ENCODE measurements around the gene MSANTD1. TPM values are rescaled to one million over a fixed set of nuclear protein-coding genes. Genes with fewer than 3 reads are reported as not detected.

The MSANTD1 gene
- total and polyA plus RNA-seq, 2 experiments from 2014 or later = 0.37 to 2.7 TPM

DNA sequence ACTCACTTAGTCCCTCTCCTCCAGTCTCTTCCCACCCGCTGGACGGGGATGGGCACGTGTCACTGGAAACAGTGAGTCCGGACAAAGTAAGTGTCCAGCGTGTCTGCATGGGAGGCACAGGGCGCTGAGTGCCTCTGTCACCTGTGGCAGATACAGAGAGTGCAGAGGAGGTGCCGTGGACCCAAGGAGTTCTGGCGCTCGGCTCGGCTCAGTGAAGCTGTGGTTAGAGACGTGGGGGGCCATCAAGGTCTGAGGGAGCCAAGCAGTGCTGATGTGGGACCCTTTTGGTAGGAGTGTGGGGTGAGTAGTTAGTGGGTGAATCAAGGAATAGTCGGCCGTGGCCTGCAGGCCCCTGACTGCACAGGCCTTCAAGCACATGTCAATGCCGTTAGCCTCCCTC is 40.1 kb upstream of the MSANTD1 start:
- Histone ChIP-seq H3K36me3 (peaks cover 51% of the 10 kb centered on the region), H3K4me1 (ENCODE audit: low read depth) (no peaks in the 10 kb centered on the region), H3K4me3 (no peak overlapping the region), H3K9me3 (ENCODE audit: low read depth) (no peaks in the 10 kb centered on the region), H3K27me3 (no peaks in the 10 kb centered on the region), H3K27ac (no peak overlapping the region)
- DNase-seq (ENCODE audit: low read depth in 1 of 2, low spot score in 1 of 2) = no peak
- TF ChIP-seq, protein P1, sequence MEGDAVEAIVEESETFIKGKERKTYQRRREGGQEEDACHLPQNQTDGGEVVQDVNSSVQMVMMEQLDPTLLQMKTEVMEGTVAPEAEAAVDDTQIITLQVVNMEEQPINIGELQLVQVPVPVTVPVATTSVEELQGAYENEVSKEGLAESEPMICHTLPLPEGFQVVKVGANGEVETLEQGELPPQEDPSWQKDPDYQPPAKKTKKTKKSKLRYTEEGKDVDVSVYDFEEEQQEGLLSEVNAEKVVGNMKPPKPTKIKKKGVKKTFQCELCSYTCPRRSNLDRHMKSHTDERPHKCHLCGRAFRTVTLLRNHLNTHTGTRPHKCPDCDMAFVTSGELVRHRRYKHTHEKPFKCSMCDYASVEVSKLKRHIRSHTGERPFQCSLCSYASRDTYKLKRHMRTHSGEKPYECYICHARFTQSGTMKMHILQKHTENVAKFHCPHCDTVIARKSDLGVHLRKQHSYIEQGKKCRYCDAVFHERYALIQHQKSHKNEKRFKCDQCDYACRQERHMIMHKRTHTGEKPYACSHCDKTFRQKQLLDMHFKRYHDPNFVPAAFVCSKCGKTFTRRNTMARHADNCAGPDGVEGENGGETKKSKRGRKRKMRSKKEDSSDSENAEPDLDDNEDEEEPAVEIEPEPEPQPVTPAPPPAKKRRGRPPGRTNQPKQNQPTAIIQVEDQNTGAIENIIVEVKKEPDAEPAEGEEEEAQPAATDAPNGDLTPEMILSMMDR (IDR thresholded peaks at IDR 0.05; ENCODE audit: low read depth, low read length) = no peak

- Histone ChIP-seq H3K9me3 (ENCODE audit: low read depth) (no peaks in the 10 kb centered on the region), H3K4me1 (ENCODE audit: low read depth) (no peaks in the 10 kb centered on the region), H3K27ac (no peak overlapping the region), H3K36me3 (peaks cover 54% of the 10 kb centered on the region), H3K4me3 (no peak overlapping the region), H3K27me3 (no peaks in the 10 kb centered on the region)
- no peak for DNase-seq (ENCODE audit: low read depth in 1 of 2, low spot score in 1 of 2)
- TF ChIP-seq, protein P1 (IDR thresholded peaks at IDR 0.05; ENCODE audit: low read depth, low read length) = no peak
Measured at GRCh38 chr4:3209551-3210325, 39.2 kb upstream of the MSANTD1 start.

DNA sequence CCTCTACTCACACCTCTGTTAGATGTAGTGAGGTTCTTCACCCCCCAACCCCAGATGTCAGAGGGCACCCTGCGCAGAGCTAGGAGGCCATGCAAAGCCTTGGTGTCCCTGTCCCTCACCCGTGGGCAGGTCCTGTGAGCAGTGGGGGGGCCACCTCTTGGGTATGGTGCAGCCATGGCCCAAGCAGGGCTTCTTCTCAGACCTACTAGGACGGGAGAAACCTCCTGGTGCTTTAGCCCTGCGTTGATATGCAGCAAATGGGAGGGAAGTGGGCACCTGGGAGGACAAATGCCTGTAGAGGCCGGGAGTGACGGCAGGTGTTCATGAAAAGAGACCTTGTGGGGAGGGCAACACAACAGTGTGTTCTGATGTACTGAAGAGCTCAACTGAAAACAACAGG is 38.5 kb upstream of the MSANTD1 start:
- no peaks in the 10 kb centered on the region for H3K27me3 ChIP-seq
- no peaks in the 10 kb centered on the region for H3K9me3 ChIP-seq (ENCODE audit: low read depth)
- peaks cover 60% of the 10 kb centered on the region for H3K36me3 ChIP-seq
- no peak for DNase-seq (ENCODE audit: low read depth in 1 of 2, low spot score in 1 of 2)
- no peak overlapping the region for H3K27ac ChIP-seq
- H3K4me1 ChIP-seq (ENCODE audit: low read depth) = no peaks in the 10 kb centered on the region
- H3K4me3 ChIP-seq = no peak overlapping the region
- TF ChIP-seq, protein P1 (IDR thresholded peaks at IDR 0.05; ENCODE audit: low read depth, low read length) = no peak

- no peaks in the 10 kb centered on the region for H3K4me1 ChIP-seq (ENCODE audit: low read depth)
- TF ChIP-seq, protein P1 (IDR thresholded peaks at IDR 0.05; ENCODE audit: low read depth, low read length) = no peak
- H3K36me3 ChIP-seq = peaks cover 64% of the 10 kb centered on the region
- H3K9me3 ChIP-seq (ENCODE audit: low read depth) = no peaks in the 10 kb centered on the region
- no peak overlapping the region for H3K27ac ChIP-seq
- DNase-seq (ENCODE audit: low read depth in 1 of 2, low spot score in 1 of 2) = no peak
- no peaks in the 10 kb centered on the region for H3K27me3 ChIP-seq
- H3K4me3 ChIP-seq = no peak overlapping the region
Measured at GRCh38 chr4:3211866-3212265, 37.1 kb upstream of the MSANTD1 start.

DNA sequence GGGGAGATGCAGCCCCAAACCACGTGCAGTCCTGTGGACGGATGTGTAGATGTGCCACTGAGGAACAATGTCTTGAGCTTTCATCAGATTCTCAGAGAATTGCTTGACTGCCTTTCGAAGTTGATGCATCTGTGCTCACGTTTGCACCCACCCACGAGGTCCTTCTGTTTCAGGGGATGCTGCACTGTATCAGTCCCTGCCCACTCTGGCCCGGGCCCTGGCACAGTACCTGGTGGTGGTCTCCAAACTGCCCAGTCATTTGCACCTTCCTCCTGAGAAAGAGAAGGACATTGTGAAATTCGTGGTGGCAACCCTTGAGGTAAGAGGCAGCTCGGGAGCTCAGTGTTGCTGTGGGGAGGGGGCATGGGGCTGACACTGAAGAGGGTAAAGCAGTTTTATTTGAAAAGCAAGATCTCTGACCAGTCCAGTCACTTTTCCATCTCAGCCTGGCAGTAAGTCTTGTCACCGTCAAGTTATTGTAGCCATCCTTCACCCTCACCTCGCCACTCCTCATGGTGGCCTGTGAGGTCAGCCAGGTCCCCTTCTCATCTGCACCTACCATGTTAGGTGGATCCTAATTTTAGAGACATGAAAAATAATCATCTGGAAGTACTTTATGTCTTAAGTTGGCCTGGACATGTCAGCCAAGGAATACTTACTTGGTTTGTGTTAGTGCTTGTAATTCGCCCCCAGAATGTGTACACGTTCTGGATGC is 36.4 kb upstream of the MSANTD1 start:
- no peak for DNase-seq (ENCODE audit: low read depth in 1 of 2, low spot score in 1 of 2)
- no peaks in the 10 kb centered on the region for H3K4me1 ChIP-seq (ENCODE audit: low read depth)
- TF ChIP-seq, protein P1 (IDR thresholded peaks at IDR 0.05; ENCODE audit: low read depth, low read length) = no peak
- peaks cover 59% of the 10 kb centered on the region for H3K36me3 ChIP-seq
- no peak overlapping the region for H3K4me3 ChIP-seq
- H3K27me3 ChIP-seq = no peaks in the 10 kb centered on the region
- H3K9me3 ChIP-seq (ENCODE audit: low read depth) = no peaks in the 10 kb centered on the region
- no peak overlapping the region for H3K27ac ChIP-seq

All from cardiac muscle cell (in vitro differentiated cells and primary cell).